CD4-positive, alpha-beta memory T cell (primary cell): Measurements from ENCODE around the gene RASL11B. TPM values are rescaled to one million over a fixed set of nuclear protein-coding genes. Genes with fewer than 3 reads are reported as not detected.

Source experiments
- CTCF ChIA-PET: fragments of 350-600 bp; sonication (Branson Sonifier 250); formaldehyde crosslinking; loops from one replicate; lab custom pipeline; 2021; ENCODE audit warnings: inconsistent platforms; ENCODE audit not compliant: partially characterized antibody; lab: Charles Lee
- POLR2A ChIA-PET: fragments of 350-600 bp; sonication (Branson Sonifier 250); formaldehyde crosslinking; loops from one replicate; lab custom pipeline; 2021; ENCODE audit not compliant: partially characterized antibody; lab: Charles Lee
- DNase-seq, 5 donors: peaks; one replicate each; pipeline versions ENCODE4 v3.0.0 to v3.0.0-alpha.2; 2020 to 2022; ENCODE audit warnings: mixed read lengths in 1 of 5
- H3K27ac ChIP-seq: one replicate; pipeline ENCODE4 v1.7.0; 2013; ENCODE audit warnings: low read depth, low read length
- H3K27me3 ChIP-seq: 2 replicates; pipeline ENCODE4 v1.7.0; 2013; ENCODE audit warnings: mild to moderate bottlenecking, low read length, moderate library complexity; ENCODE audit not compliant: insufficient read depth
- H3K36me3 ChIP-seq: 2 replicates; pipeline ENCODE4 v1.7.0; 2013; ENCODE audit warnings: mild to moderate bottlenecking, low read length, moderate library complexity; ENCODE audit not compliant: insufficient read depth
- H3K4me1 ChIP-seq: 2 replicates; pipeline ENCODE4 v1.7.0; 2013; ENCODE audit warnings: mild to moderate bottlenecking, low read length, moderate library complexity; ENCODE audit not compliant: insufficient read depth
- H3K4me3 ChIP-seq, 2 donors: one replicate each; pipeline ENCODE4 v1.7.0; 2013; ENCODE audit warnings: low read length in 2 of 2, mild to moderate bottlenecking in 1 of 2
- H3K9me3 ChIP-seq, 2 donors: one replicate each; pipeline ENCODE4 v1.7.0; 2013; ENCODE audit warnings: low read length in 2 of 2, control low read depth in 1 of 2; ENCODE audit not compliant: control insufficient read depth in 1 of 2
- H3K27ac Mint-ChIP-seq, 7 donors: one replicate each; pipeline ENCODE4 v1.8.0; 2020 to 2021; ENCODE audit warnings: mixed read lengths in 7 of 7, mild to moderate bottlenecking in 6 of 7, inconsistent platforms in 3 of 7, moderate library complexity in 3 of 7
- H3K27me3 Mint-ChIP-seq, 2 donors: one replicate each; pipeline ENCODE4 v1.8.0; 2020 to 2021; ENCODE audit warnings: mixed read lengths in 2 of 2
- H3K36me3 Mint-ChIP-seq, 2 donors: one replicate each; pipeline ENCODE4 v1.8.0; 2020 to 2021; ENCODE audit warnings: mixed read lengths in 2 of 2, inconsistent platforms in 1 of 2, mild to moderate bottlenecking in 1 of 2
- H3K4me1 Mint-ChIP-seq, 4 donors: one replicate each; pipeline ENCODE4 v1.8.0; 2020 to 2021; ENCODE audit warnings: mixed read lengths in 4 of 4, mild to moderate bottlenecking in 1 of 4
- H3K4me3 Mint-ChIP-seq, 8 donors: one replicate each; pipeline ENCODE4 v1.8.0; 2020 to 2021; ENCODE audit warnings: mixed read lengths in 8 of 8, mild to moderate bottlenecking in 7 of 8, moderate library complexity in 6 of 8, inconsistent platforms in 3 of 8
- H3K9me3 Mint-ChIP-seq, 8 donors: one replicate each; pipeline ENCODE4 v1.8.0; 2020 to 2021; ENCODE audit warnings: mixed read lengths in 8 of 8, mild to moderate bottlenecking in 5 of 8, inconsistent platforms in 3 of 8, moderate library complexity in 1 of 8
- intact Hi-C: fragments of 100-400 bp; cut with micrococcal nuclease; formaldehyde crosslinking; loops from one replicate; pipeline ENCODE4 v1.15.1; 2023
- polyA plus RNA-seq, 2 donors: library from polyadenylated mRNA; unstranded; fragments of 300-500 nt; fragmentation: Illumina TruSeq; gene quantifications; one replicate each; pipeline ENCODE4 v1.2.3, GENCODE V29; 2021
- total RNA-seq, 2 experiments: library from RNA; stranded (reverse); gene quantifications; one replicate each; pipeline ENCODE4 v1.2.3, GENCODE V29; 2021

Gene RASL11B
- total and polyA plus RNA-seq, 4 experiments from 2014 or later = 0.10 TPM; not detected in 3

- intact Hi-C loops = no loop called here
Observed at GRCh38 chr4:52837716-52838558, 24.2 kb upstream of the RASL11B start.

GRCh38 chr4:52838729-52839586, 23.2 kb upstream of the RASL11B start:
- Mint-ChIP-seq H3K4me3 (no peak overlapping the region), H3K4me1 (no peaks in the 10 kb centered on the region), H3K36me3 (no peaks in the 10 kb centered on the region), H3K27me3 (peaks cover 1 to 4% of the 10 kb centered on the region in 2 donors), H3K9me3 (no peaks in the 10 kb centered on the region), H3K27ac (no peak overlapping the region)
- ChIA-PET POLR2A (no interaction called here), CTCF (no interaction called here)
- no peaks in the 10 kb centered on the region for H3K36me3 ChIP-seq
- intact Hi-C loops = no loop called here
- no peaks in the 10 kb centered on the region for H3K4me1 ChIP-seq
- H3K27ac ChIP-seq = no peak overlapping the region
- no peak for DNase-seq
- H3K4me3 ChIP-seq = no peak overlapping the region
- no peaks in the 10 kb centered on the region for H3K9me3 ChIP-seq
- H3K27me3 ChIP-seq = no peaks in the 10 kb centered on the region

More at GRCh38 chr4:52837716-52838558, 24.2 kb upstream of the RASL11B start:
- Mint-ChIP-seq H3K4me1 (no peaks in the 10 kb centered on the region), H3K4me3 (no peak overlapping the region), H3K36me3 (no peaks in the 10 kb centered on the region), H3K9me3 (no peaks in the 10 kb centered on the region), H3K27ac (no peak overlapping the region), H3K27me3 (peaks cover 1 to 5% of the 10 kb centered on the region in 2 donors)
- H3K27ac ChIP-seq = no peak overlapping the region
- CTCF ChIA-PET = no interaction called here
- no peaks in the 10 kb centered on the region for H3K36me3 ChIP-seq
- no peak for DNase-seq
- H3K27me3 ChIP-seq = no peaks in the 10 kb centered on the region
- POLR2A ChIA-PET = no interaction called here
- H3K4me3 ChIP-seq = no peak overlapping the region
- H3K9me3 ChIP-seq = no peaks in the 10 kb centered on the region
- H3K4me1 ChIP-seq = no peaks in the 10 kb centered on the region

GRCh38 chr4:52840531-52841370, 21.4 kb upstream of the RASL11B start:
- intact Hi-C loops = no loop called here
- H3K4me3 Mint-ChIP-seq = no peak overlapping the region
- H3K9me3 Mint-ChIP-seq = no peaks in the 10 kb centered on the region

GRCh38 chr4:52841682-52842456, 20.2 kb upstream of the RASL11B start:
- H3K36me3 Mint-ChIP-seq = no peaks in the 10 kb centered on the region
- H3K27ac Mint-ChIP-seq = no peak overlapping the region
- intact Hi-C loops = no loop called here
- H3K4me3 Mint-ChIP-seq = no peak overlapping the region
- ChIA-PET POLR2A (interaction anchor here (0.6 kb wide), 1 partner anchor 846 kb away, joined by 3 read pairs; no protein-coding TSS in a partner anchor), CTCF (no interaction called here)
- no peak for DNase-seq
- no peaks in the 10 kb centered on the region for H3K9me3 Mint-ChIP-seq
- H3K4me1 ChIP-seq = no peaks in the 10 kb centered on the region
- peaks cover 4% of the 10 kb centered on the region in 2 donors for H3K27me3 Mint-ChIP-seq
- no peaks in the 10 kb centered on the region for H3K4me1 Mint-ChIP-seq
- H3K27me3 ChIP-seq = no peaks in the 10 kb centered on the region
- no peak overlapping the region for H3K27ac ChIP-seq
- H3K36me3 ChIP-seq = no peaks in the 10 kb centered on the region
- no peaks in the 10 kb centered on the region for H3K9me3 ChIP-seq
- H3K4me3 ChIP-seq = no peak overlapping the region

More at GRCh38 chr4:52840531-52841370, 21.4 kb upstream of the RASL11B start:
- ChIA-PET POLR2A (interaction anchor here (0.6 kb wide), 1 partner anchor 845 kb away, joined by 3 read pairs; no protein-coding TSS in a partner anchor), CTCF (no interaction called here)
- H3K4me3 ChIP-seq = no peak overlapping the region
- Mint-ChIP-seq H3K27me3 (peaks cover 4% of the 10 kb centered on the region in 2 donors), H3K27ac (no peak overlapping the region), H3K36me3 (no peaks in the 10 kb centered on the region), H3K4me1 (no peaks in the 10 kb centered on the region)
- no peaks in the 10 kb centered on the region for H3K9me3 ChIP-seq
- no peaks in the 10 kb centered on the region for H3K4me1 ChIP-seq
- no peaks in the 10 kb centered on the region for H3K27me3 ChIP-seq
- no peak overlapping the region for H3K27ac ChIP-seq
- H3K36me3 ChIP-seq = no peaks in the 10 kb centered on the region
- no peak for DNase-seq

GRCh38 chr4:52842792-52843191, 19.3 kb upstream of the RASL11B start:
- Histone ChIP-seq H3K27me3 (no peaks in the 10 kb centered on the region), H3K27ac (no peak overlapping the region), H3K9me3 (no peaks in the 10 kb centered on the region), H3K4me3 (no peak overlapping the region), H3K36me3 (no peaks in the 10 kb centered on the region), H3K4me1 (no peaks in the 10 kb centered on the region)
- CTCF ChIA-PET = interaction anchor here (1.2 kb wide), 1 partner anchor 69 kb away, joined by 3 read pairs; no protein-coding TSS in a partner anchor
- H3K4me1 Mint-ChIP-seq = no peaks in the 10 kb centered on the region
- no peak for DNase-seq
- intact Hi-C loops = no loop called here
- no peaks in the 10 kb centered on the region for H3K36me3 Mint-ChIP-seq
- peaks cover 4% of the 10 kb centered on the region in 2 donors for H3K27me3 Mint-ChIP-seq
- H3K27ac Mint-ChIP-seq = no peak overlapping the region
- no peaks in the 10 kb centered on the region for H3K9me3 Mint-ChIP-seq
- H3K4me3 Mint-ChIP-seq = no peak overlapping the region
- POLR2A ChIA-PET = no interaction called here

GRCh38 chr4:52843351-52843750, 18.8 kb upstream of the RASL11B start:
- no peak for DNase-seq
- Histone ChIP-seq H3K27me3 (no peaks in the 10 kb centered on the region), H3K4me3 (no peak overlapping the region), H3K27ac (no peak overlapping the region), H3K4me1 (no peaks in the 10 kb centered on the region), H3K9me3 (no peaks in the 10 kb centered on the region), H3K36me3 (no peaks in the 10 kb centered on the region)
- CTCF ChIA-PET = interaction anchor here (1.2 kb wide), 1 partner anchor 68 kb away, joined by 3 read pairs; no protein-coding TSS in a partner anchor
- H3K27ac Mint-ChIP-seq = no peak overlapping the region
- POLR2A ChIA-PET = no interaction called here
- H3K4me3 Mint-ChIP-seq = no peak overlapping the region
- intact Hi-C loops = no loop called here
- H3K36me3 Mint-ChIP-seq = no peaks in the 10 kb centered on the region
- H3K4me1 Mint-ChIP-seq = no peaks in the 10 kb centered on the region
- H3K9me3 Mint-ChIP-seq = no peaks in the 10 kb centered on the region
- H3K27me3 Mint-ChIP-seq = peaks cover 0 to 2% of the 10 kb centered on the region in 2 donors
